Left ventricle myocardium inferior (tissue), 1 donor: Measurements from ENCODE around the gene TNRC6C. TPM values are rescaled to one million over a fixed set of nuclear protein-coding genes. Genes with fewer than 3 reads are reported as not detected.

Experiments
- DNase-seq: peaks from one replicate; pipeline ENCODE4 v3.0.0-alpha.2; 2020
- H3K27ac ChIP-seq: fragments of 200-600 bp; replicated peaks from 2 replicates; pipeline ENCODE4 v1.8.0; 2021
- H3K27me3 ChIP-seq: fragments of 200-600 bp; 2 replicates; pipeline ENCODE4 v1.8.0; 2021; ENCODE audit warnings: low read depth
- H3K36me3 ChIP-seq: fragments of 200-600 bp; 2 replicates; pipeline ENCODE4 v1.8.0; 2021
- H3K4me1 ChIP-seq: fragments of 200-600 bp; 2 replicates; pipeline ENCODE4 v1.8.0; 2021
- H3K4me3 ChIP-seq: fragments of 200-600 bp; 2 replicates; pipeline ENCODE4 v1.8.0; 2021; ENCODE audit warnings: mild to moderate bottlenecking, moderate library complexity
- H3K9me3 ChIP-seq: fragments of 200-600 bp; replicated peaks from 2 replicates; pipeline ENCODE4 v1.8.0; 2021
- CTCF ChIP-seq: fragments of 200-600 bp; IDR thresholded peaks from 2 replicates; pipeline ENCODE4 v1.8.0; 2021; ENCODE audit warnings: antibody characterized with exemption, mild to moderate bottlenecking, borderline replicate concordance
- intact Hi-C: fragments of 100-400 bp; cut with micrococcal nuclease; formaldehyde crosslinking; loops from one replicate; pipeline ENCODE4 v1.11.0; 2022
- long read RNA-seq: library from polyadenylated mRNA; unstranded; transcript quantifications from one replicate; pipeline ENCODE4 v2.0.0, GENCODE V29; 2021
- total RNA-seq: library from RNA; stranded (reverse); fragmentation: NEBNext Ultra II Directional; extraction: Animal tissue kit (Norgen Biotek cat#: 25700); gene quantifications from one replicate; pipeline ENCODE4 v1.2.1, GENCODE V29; 2021
- donor health status: DM: no; HTN: yes; CAD: no; lungs with severe emphysema.

The TNRC6C gene
- 19.7 TPM for total RNA-seq
- long read RNA-seq, partial matches to known transcripts = 9 of 14 reads
- long read RNA-seq, other reads (novel, unspliced or antisense) = 4 of 14 reads

DNA sequence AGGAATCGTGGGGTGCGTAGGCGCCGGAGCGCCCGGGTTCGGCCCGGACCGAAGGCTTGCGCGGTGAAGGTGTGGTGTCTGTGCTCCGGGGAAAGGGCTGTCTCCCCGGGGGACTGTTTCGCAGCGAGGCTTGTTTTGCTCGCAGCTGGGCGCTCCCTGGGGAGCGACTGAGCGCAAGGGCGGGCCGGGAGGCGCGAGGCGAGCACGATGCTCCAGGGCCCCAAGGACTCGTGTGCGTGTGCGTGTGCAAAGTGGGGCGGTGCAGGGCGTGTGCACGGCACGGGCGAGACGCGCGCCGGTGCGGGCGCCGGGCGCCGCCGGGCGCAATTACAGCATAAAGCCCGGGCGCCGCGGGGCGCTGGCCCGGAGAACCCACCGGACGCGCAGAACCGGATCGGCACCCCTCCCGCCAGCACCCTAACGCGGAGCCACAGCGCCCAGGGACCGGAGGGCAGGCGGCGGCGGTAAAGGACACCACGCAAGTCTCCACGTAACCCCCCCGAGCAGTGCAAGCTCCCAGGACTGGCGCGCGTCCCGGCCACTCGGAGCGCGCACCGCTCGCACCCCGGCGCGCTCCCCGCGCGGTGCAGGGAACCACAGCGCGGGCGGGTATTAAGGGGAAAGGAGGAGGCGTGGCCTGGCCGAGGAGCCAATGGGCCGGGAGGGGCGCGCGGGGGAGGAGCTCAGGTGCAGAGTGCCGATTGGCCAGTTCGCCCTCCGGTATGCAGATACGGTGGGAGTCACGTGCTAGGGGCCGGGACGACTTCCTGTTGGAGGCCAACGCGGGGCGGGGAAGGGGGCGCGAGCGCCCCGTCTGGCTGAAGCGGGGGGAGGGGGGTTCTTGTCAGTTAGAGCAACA is at the start of gene TNRC6C:
TNRC6C (plus strand) TSS at position 847 of the 859 bp plus-strand sequence. CDS start 45,504 bp downstream, outside the sequence.
- DNase-seq = peak; percentile 100
- intact Hi-C loops = no loop called here
- H3K36me3 ChIP-seq = no peaks in the 10 kb centered on the region
- peaks cover 50% of the 10 kb centered on the region for H3K4me1 ChIP-seq
- no peaks in the 10 kb centered on the region for H3K27me3 ChIP-seq
- peak within 1 kb of the TSS; percentile 85 for H3K4me3 ChIP-seq
- H3K9me3 ChIP-seq = no peaks in the 10 kb centered on the region
- peak within 1 kb of the TSS; percentile 88 for H3K27ac ChIP-seq
- peak; percentile 23 for TF ChIP-seq CTCF

DNA sequence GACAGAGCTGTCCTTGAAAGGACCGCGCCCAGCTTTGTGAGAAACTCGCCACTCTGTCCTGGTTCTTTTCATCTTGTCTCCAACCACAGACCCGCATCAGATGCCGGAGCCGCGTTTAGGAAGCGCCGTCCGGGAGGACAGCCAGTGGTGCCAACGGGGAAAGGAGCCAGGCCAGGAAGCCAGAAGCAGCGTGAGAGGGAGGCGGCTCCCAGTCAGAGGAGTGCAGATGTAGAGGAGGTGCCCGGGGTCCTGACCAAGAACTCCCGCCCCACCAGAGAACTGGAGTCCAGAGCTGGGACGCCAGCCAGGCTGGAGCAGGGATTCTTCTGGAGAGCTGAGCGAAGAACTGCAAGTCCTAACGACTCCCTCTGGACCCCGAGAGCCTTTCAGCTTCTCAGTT is 49.3 kb upstream of the TNRC6C start:
- H3K4me1 ChIP-seq = peaks cover 4% of the 10 kb centered on the region
- no peaks in the 10 kb centered on the region for H3K9me3 ChIP-seq
- no peaks in the 10 kb centered on the region for H3K36me3 ChIP-seq
- TF ChIP-seq CTCF = no peak
- H3K27ac ChIP-seq = no peak overlapping the region
- intact Hi-C loops = no loop called here
- DNase-seq = peak; percentile 48
- H3K27me3 ChIP-seq = peaks cover 43% of the 10 kb centered on the region
- H3K4me3 ChIP-seq = no peak overlapping the region

DNA sequence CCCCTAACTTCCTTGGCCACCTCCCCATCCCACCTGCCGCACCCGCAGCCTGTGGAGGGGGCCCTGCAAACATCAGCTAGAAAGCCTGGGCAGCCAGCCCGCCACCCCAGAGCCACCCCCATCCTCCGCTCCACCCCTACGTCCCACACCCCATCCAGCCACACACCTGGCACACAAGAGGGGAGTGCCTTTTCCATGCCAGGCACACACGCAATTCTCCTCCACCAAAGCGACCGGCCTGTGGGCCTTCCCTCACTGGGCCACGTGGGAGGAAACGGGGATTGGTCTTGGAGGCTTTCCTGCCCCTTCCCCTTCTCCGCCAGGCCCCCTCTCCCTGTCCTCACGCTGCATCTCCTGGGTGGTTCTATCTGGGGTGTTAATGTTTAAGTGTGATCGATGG is 48.7 kb upstream of the TNRC6C start:
- TF ChIP-seq CTCF = no peak
- peaks cover 4% of the 10 kb centered on the region for H3K4me1 ChIP-seq
- no peak overlapping the region for H3K4me3 ChIP-seq
- no peaks in the 10 kb centered on the region for H3K36me3 ChIP-seq
- peaks cover 49% of the 10 kb centered on the region for H3K27me3 ChIP-seq
- no peak for DNase-seq
- intact Hi-C loops = no loop called here
- no peaks in the 10 kb centered on the region for H3K9me3 ChIP-seq
- no peak overlapping the region for H3K27ac ChIP-seq

GRCh38 chr17:77914385-77915254 is 43.9 kb upstream of the TNRC6C start:
- Histone ChIP-seq H3K27ac (no peak overlapping the region), H3K27me3 (peaks cover 65% of the 10 kb centered on the region), H3K4me1 (peaks cover under 1% of the 10 kb centered on the region), H3K36me3 (no peaks in the 10 kb centered on the region), H3K4me3 (no peak overlapping the region), H3K9me3 (no peaks in the 10 kb centered on the region)
- intact Hi-C loops = no loop called here
- no peak for DNase-seq
- TF ChIP-seq CTCF = peak; percentile 33

GRCh38 chr17:77915594-77916021 is 42.9 kb upstream of the TNRC6C start:
- Histone ChIP-seq H3K4me3 (no peak overlapping the region), H3K9me3 (no peaks in the 10 kb centered on the region), H3K27ac (no peak overlapping the region), H3K36me3 (no peaks in the 10 kb centered on the region), H3K4me1 (no peaks in the 10 kb centered on the region), H3K27me3 (peaks cover 64% of the 10 kb centered on the region)
- intact Hi-C loops = no loop called here
- DNase-seq = no peak
- TF ChIP-seq CTCF = no peak
